Muscle of back (tissue), 11 donors: ENCODE measurements around the gene EDC3. TPM values are rescaled to one million over a fixed set of nuclear protein-coding genes. Genes with fewer than 3 reads are reported as not detected.

Source experiments
- DNase-seq, 3 donors: peaks; one replicate each; pipeline versions ENCODE4 v3.0.0 to v3.0.0-alpha.2; 2013
- polyA plus RNA-seq, 10 donors: library from polyadenylated mRNA; unstranded; fragments of 120-200 nt; gene quantifications; one replicate each; pipeline ENCODE4 v1.2.1, GENCODE V29; 2013; ENCODE audit not compliant: insufficient read length in 10 of 10

Gene EDC3
- polyA plus RNA-seq, 10 donors: 21.4 to 35.1 (median 23.5) TPM

- no peak for DNase-seq
Observed at GRCh38 chr15:74584779-74585178, 111.0 kb downstream of the EDC3 start.

- DNase-seq: no peak
Observed at GRCh38 chr15:74584204-74584603, 111.6 kb downstream of the EDC3 start.

Other genes with a start within 250 kb of the EDC3 start
- 10 to 100 TPM; 27.4 to 39.4 (median 33.5) TPM for gene UBL7, start 234.9 kb downstream of the EDC3 start, polyA plus RNA-seq
- gene ARID3B, start 154.8 kb downstream of the EDC3 start, polyA plus RNA-seq: 1 to 10 TPM; 3.5 to 6.5 (median 4.9) TPM
- 10 to 100 TPM; 37.3 to 51.9 (median 43.1) TPM for gene CLK3, start 80.2 kb downstream of the EDC3 start, polyA plus RNA-seq
- under 1 TPM in 1 of 10 donors, not detected in 9; 0.38 TPM for gene CYP1A1, start 29.5 kb upstream of the EDC3 start, polyA plus RNA-seq
- gene CYP1A2, start 52.8 kb upstream of the EDC3 start, polyA plus RNA-seq: under 1 TPM in 7 of 10 donors, not detected in 3; 0.04 to 0.17 (median 0.08) TPM
- gene CSK, start 86.1 kb upstream of the EDC3 start, polyA plus RNA-seq: 10 to 100 TPM; 23.1 to 42.0 (median 32.1) TPM
- gene LMAN1L, start 116.8 kb upstream of the EDC3 start, polyA plus RNA-seq: under 1 TPM in 1 of 10 donors, not detected in 9; 0.20 TPM
- gene CPLX3, start 130.6 kb upstream of the EDC3 start, polyA plus RNA-seq: under 1 TPM in 1 of 10 donors, not detected in 9; 0.10 TPM
- gene ULK3, start 147.1 kb upstream of the EDC3 start, polyA plus RNA-seq: 10 to 100 TPM; 24.3 to 44.8 (median 30.4) TPM
- 10 to 100 TPM; 49.3 to 63.3 (median 54.8) TPM for gene SCAMP2, start 177.3 kb upstream of the EDC3 start, polyA plus RNA-seq
- 10 to 100 TPM; 47.8 to 64.6 (median 56.9) TPM for gene MPI, start 194.0 kb upstream of the EDC3 start, polyA plus RNA-seq
- gene FAM219B, start 210.8 kb upstream of the EDC3 start, polyA plus RNA-seq: 10 to 100 TPM; 37.0 to 55.6 (median 43.6) TPM
- 100 to 1,000 TPM; 192 to 258 (median 234) TPM for gene COX5A, start 242.0 kb upstream of the EDC3 start, polyA plus RNA-seq